ENCODE measurements around the gene RNF5.
"Not testable (repeated sequence)": the region's sequence is repeated elsewhere in the genome, so short reads cannot be mapped to it uniquely, and the experiment has no call there.

Gene RNF5

GRCh38 chr6:32189742-32190053 lies 11.5 kb downstream of the RNF5 start:
- ATAC-seq, result peak; percentile 2
- Mint-ChIP-seq H3K9me3 (no peaks in the 10 kb centered on the region), H3K4me3 (peak overlapping the region; percentile 95), H3K4me1 (peaks cover 68% of the 10 kb centered on the region), H3K27me3 (no peaks in the 10 kb centered on the region), H3K27ac (peak overlapping the region in 1 of 2 donors; percentile 97)
- DNase-seq, result no peak

- DNase-seq, result peak in 1 of 2 donors; percentile 77
- Mint-ChIP-seq H3K9me3 (no peaks in the 10 kb centered on the region), H3K27ac (peak within 1 kb of the TSS; percentile 97 to 99), H3K27me3 (no peaks in the 10 kb centered on the region), H3K4me1 (peaks cover 73% of the 10 kb centered on the region), H3K4me3 (peak within 1 kb of the TSS; percentile 95)
- ATAC-seq, result peak; percentile 59
These were observed 12.0 kb downstream of the RNF5 start, which contains the start of gene PBX2 for GRCh38 chr6:32190054-32190851. Gene PBX2 (minus strand): TSS chr6:32190202. CDS start chr6:32189915, 287 bp downstream.

GRCh38 chr6:32190911-32191677 lies 12.9 kb downstream of the RNF5 start:
- H3K27ac Mint-ChIP-seq, result peak overlapping the region; percentile 97 to 98
- no peaks in the 10 kb centered on the region for H3K9me3 Mint-ChIP-seq
- peak overlapping the region; percentile 94 to 95 for H3K4me3 Mint-ChIP-seq
- DNase-seq, result no peak
- H3K4me1 Mint-ChIP-seq, result peaks cover 68% of the 10 kb centered on the region
- H3K27me3 Mint-ChIP-seq, result no peaks in the 10 kb centered on the region
- ATAC-seq, result no peak

GRCh38 chr6:32191696-32192607 lies 13.7 kb downstream of the RNF5 start:
- DNase-seq, result no peak
- H3K4me1 Mint-ChIP-seq, result peaks cover 63% of the 10 kb centered on the region
- peak overlapping the region; percentile 97 to 98 for H3K27ac Mint-ChIP-seq
- ATAC-seq, result no peak
- H3K27me3 Mint-ChIP-seq, result no peaks in the 10 kb centered on the region
- H3K9me3 Mint-ChIP-seq, result no peaks in the 10 kb centered on the region
- H3K4me3 Mint-ChIP-seq, result peak overlapping the region; percentile 94 to 95

- no peaks in the 10 kb centered on the region for H3K27me3 Mint-ChIP-seq
- peaks cover 61% of the 10 kb centered on the region for H3K4me1 Mint-ChIP-seq
- peak within 1 kb of the TSS; percentile 94 to 95 for H3K4me3 Mint-ChIP-seq
- peak within 1 kb of the TSS; percentile 97 to 98 for H3K27ac Mint-ChIP-seq
- ATAC-seq (no peak), DNase-seq (peak in 1 of 2 donors; percentile 43)
- H3K9me3 Mint-ChIP-seq, result no peaks in the 10 kb centered on the region
These were observed 14.4 kb downstream of the RNF5 start, which contains the start of gene GPSM3 for GRCh38 chr6:32192608-32193039. Gene GPSM3 (minus strand): TSS chr6:32192643. CDS start chr6:32192513, 130 bp downstream.

GRCh38 chr6:32193096-32193495 lies 14.9 kb downstream of the RNF5 start:
- ATAC-seq, H3K9me3 Mint-ChIP-seq, DNase-seq, H3K27me3 Mint-ChIP-seq: not testable (repeated sequence)
- H3K4me1 Mint-ChIP-seq, result peaks cover 56% of the 10 kb centered on the region
- peak overlapping the region; percentile 97 to 98 for H3K27ac Mint-ChIP-seq
- peak overlapping the region; percentile 94 to 95 for H3K4me3 Mint-ChIP-seq

GRCh38 chr6:32194388-32194787 lies 16.2 kb downstream of the RNF5 start:
- Mint-ChIP-seq H3K9me3 (no peaks in the 10 kb centered on the region), H3K27ac (no peak overlapping the region), H3K4me3 (peak overlapping the region; percentile 97 to 98), H3K27me3 (no peaks in the 10 kb centered on the region), H3K4me1 (peaks cover 43% of the 10 kb centered on the region)
- ATAC-seq (no peak), DNase-seq (no peak)

GRCh38 chr6:32194825-32195651 lies 16.8 kb downstream of the RNF5 start:
- Mint-ChIP-seq H3K27me3 (no peaks in the 10 kb centered on the region), H3K27ac (peak overlapping the region; percentile 74 to 92), H3K4me1 (peaks cover 42% of the 10 kb centered on the region), H3K9me3 (no peaks in the 10 kb centered on the region), H3K4me3 (peak overlapping the region; percentile 97 to 98)
- ATAC-seq (peak; percentile 8), DNase-seq (peak in 1 of 2 donors; percentile 46)

- Mint-ChIP-seq H3K9me3 (no peaks in the 10 kb centered on the region), H3K4me3 (peak overlapping the region; percentile 97 to 98), H3K4me1 (peaks cover 42% of the 10 kb centered on the region), H3K27me3 (no peaks in the 10 kb centered on the region), H3K27ac (peak overlapping the region; percentile 92 to 98)
- DNase-seq (peak; percentile 100), ATAC-seq (peak; percentile 89)
These were observed 17.4 kb downstream of the RNF5 start for GRCh38 chr6:32195652-32195901.

GRCh38 chr6:32195902-32196681 lies 17.9 kb downstream of the RNF5 start:
- Mint-ChIP-seq H3K4me3 (peak overlapping the region; percentile 97 to 98), H3K27ac (peak overlapping the region; percentile 98 to 99), H3K9me3 (no peaks in the 10 kb centered on the region), H3K27me3 (no peaks in the 10 kb centered on the region), H3K4me1 (peaks cover 40% of the 10 kb centered on the region)
- ATAC-seq (peak; percentile 90), DNase-seq (peak; percentile 51 to 75)

GRCh38 chr6:32196682-32197616 lies 18.7 kb downstream of the RNF5 start:
- peak overlapping the region; percentile 98 to 99 for H3K27ac Mint-ChIP-seq
- peak overlapping the region; percentile 97 to 98 for H3K4me3 Mint-ChIP-seq
- no peaks in the 10 kb centered on the region for H3K9me3 Mint-ChIP-seq
- ATAC-seq, result no peak
- no peaks in the 10 kb centered on the region for H3K27me3 Mint-ChIP-seq
- no peak for DNase-seq
- peaks cover 37% of the 10 kb centered on the region for H3K4me1 Mint-ChIP-seq

GRCh38 chr6:32198345-32198696 lies 20.1 kb downstream of the RNF5 start:
- no peak for ATAC-seq
- H3K27me3 Mint-ChIP-seq, result no peaks in the 10 kb centered on the region
- H3K27ac Mint-ChIP-seq, result no peak overlapping the region
- no peak overlapping the region for H3K4me3 Mint-ChIP-seq
- H3K4me1 Mint-ChIP-seq, result peaks cover 29% of the 10 kb centered on the region
- H3K9me3 Mint-ChIP-seq, result no peaks in the 10 kb centered on the region
- DNase-seq, result no peak

- ATAC-seq, result no peak
- peak overlapping the region in 1 of 2 donors; percentile 13 for H3K27ac Mint-ChIP-seq
- H3K27me3 Mint-ChIP-seq, result no peaks in the 10 kb centered on the region
- H3K9me3 Mint-ChIP-seq, result no peaks in the 10 kb centered on the region
- DNase-seq, result no peak
- H3K4me1 Mint-ChIP-seq, result peaks cover 24% of the 10 kb centered on the region
- no peak overlapping the region for H3K4me3 Mint-ChIP-seq
These were observed 20.7 kb downstream of the RNF5 start for GRCh38 chr6:32198866-32199265.

Measured in stimulated activated naive CD8-positive, alpha-beta T cell treated with anti-CD3 and anti-CD28 coated beads, Interleukin-15, amount 100 ng/mL, for 72 hours (primary cell).